Activated CD8-positive, alpha-beta T cell treated with anti-CD3 and anti-CD28 coated beads for 36 hours (primary cell): Measurements from ENCODE around the gene RAB13. TPM values are rescaled to one million over a fixed set of nuclear protein-coding genes. Genes with fewer than 3 reads are reported as not detected.

Source experiments
- ATAC-seq: fragments of 200-7000 bp; cut with Tn5 transposase; one replicate; pipeline ENCODE4 v1.10.0; 2021; ENCODE audit warnings: mild to moderate bottlenecking, moderate library complexity
- CTCF ChIA-PET: fragments of 350-600 bp; sonication (Branson Sonifier 250); formaldehyde crosslinking; loops from one replicate; lab custom pipeline; 2021; ENCODE audit warnings: antibody characterized with exemption; lab: Charles Lee
- POLR2A ChIA-PET: fragments of 350-600 bp; sonication (Branson Sonifier 250); formaldehyde crosslinking; loops from one replicate; lab custom pipeline; 2021; ENCODE audit warnings: antibody characterized with exemption; lab: Charles Lee
- DNase-seq: peaks from one replicate; pipeline ENCODE4 v3.0.0-alpha.2; 2020
- H3K27ac Mint-ChIP-seq: one replicate; pipeline ENCODE4 v1.8.0; 2021; ENCODE audit warnings: mild to moderate bottlenecking, mixed read lengths
- H3K27me3 Mint-ChIP-seq: one replicate; pipeline ENCODE4 v1.8.0; 2021; ENCODE audit warnings: mixed read lengths
- H3K36me3 Mint-ChIP-seq: one replicate; pipeline ENCODE4 v1.8.0; 2021; ENCODE audit warnings: low read depth, mixed read lengths
- H3K4me1 Mint-ChIP-seq: one replicate; pipeline ENCODE4 v1.8.0; 2021; ENCODE audit warnings: low read depth, mixed read lengths
- H3K4me3 Mint-ChIP-seq: one replicate; pipeline ENCODE4 v1.8.0; 2021; ENCODE audit warnings: mild to moderate bottlenecking, moderate library complexity, mixed read lengths
- H3K9me3 Mint-ChIP-seq: one replicate; pipeline ENCODE4 v1.8.0; 2021; ENCODE audit warnings: mixed read lengths
- CTCF ChIP-seq: fragments of 200-600 bp; IDR thresholded peaks from one replicate; pipeline ENCODE4 v1.8.0; 2022; ENCODE audit warnings: antibody characterized with exemption, mild to moderate bottlenecking
- intact Hi-C: fragments of 100-400 bp; cut with micrococcal nuclease; formaldehyde crosslinking; loops from one replicate; pipeline ENCODE4 v1.10.0; 2022
- total RNA-seq, 2 experiments: library from RNA; stranded (reverse); gene quantifications; one replicate each; pipeline ENCODE4 v1.2.3, GENCODE V29; 2021

RAB13 gene
- total RNA-seq, 2 experiments from 2014 or later = 41.7 to 45.6 TPM

- DNase-seq (no peak), ATAC-seq (no peak)
- ChIA-PET CTCF (interaction anchor here (6.7 kb wide), 1 partner anchor 15 kb away, joined by 37 read pairs; the partner anchor contains the start of gene DENND4B), POLR2A (interaction anchor here (0.6 to 1.2 kb wide), 2 partner anchors 16 to 163 kb away, joined by 3 to 4 read pairs; no protein-coding TSS in a partner anchor)
- Mint-ChIP-seq H3K4me3 (peak overlapping the region; percentile 78), H3K4me1 (peaks cover 45% of the 10 kb centered on the region), H3K27ac (peak overlapping the region; percentile 47), H3K36me3 (peaks cover 20% of the 10 kb centered on the region), H3K9me3 (no peaks in the 10 kb centered on the region), H3K27me3 (no peaks in the 10 kb centered on the region)
- no peak for TF ChIP-seq CTCF
- intact Hi-C loops = no loop called here
Measured at GRCh38 chr1:153961421-153961820, 24.7 kb downstream of the RAB13 start.

GRCh38 chr1:153960206-153960605 lies 25.9 kb downstream of the RAB13 start:
- DNase-seq (no peak), ATAC-seq (no peak)
- H3K4me1 Mint-ChIP-seq = peaks cover 45% of the 10 kb centered on the region
- intact Hi-C loops = no loop called here
- H3K9me3 Mint-ChIP-seq = no peaks in the 10 kb centered on the region
- H3K4me3 Mint-ChIP-seq = no peak overlapping the region
- H3K27me3 Mint-ChIP-seq = no peaks in the 10 kb centered on the region
- POLR2A ChIA-PET = interaction anchor here (5.6 kb wide), 1 partner anchor 17 kb away, joined by 34 read pairs; the partner anchor contains the start of gene JTB
- peak overlapping the region; percentile 54 for H3K27ac Mint-ChIP-seq
- peaks cover 16% of the 10 kb centered on the region for H3K36me3 Mint-ChIP-seq
- TF ChIP-seq CTCF = no peak
- CTCF ChIA-PET = no interaction called here

- CTCF ChIA-PET = interaction anchor here (1.5 kb wide), 1 partner anchor 13 kb away, joined by 11 read pairs; the partner anchor contains the start of gene DENND4B
- no peaks in the 10 kb centered on the region for H3K27me3 Mint-ChIP-seq
- no peak for ATAC-seq
- DNase-seq = no peak
- peaks cover 20% of the 10 kb centered on the region for H3K36me3 Mint-ChIP-seq
- H3K4me1 Mint-ChIP-seq = peaks cover 53% of the 10 kb centered on the region
- POLR2A ChIA-PET = interaction anchor here (0.9 to 7.3 kb wide), 6 partner anchors 8 to 130 kb away, joined by 3 to 62 read pairs (median 18); partner anchors contain the start of genes CREB3L4, DENND4B and JTB
- TF ChIP-seq CTCF = no peak
- intact Hi-C loops = no loop called here
- no peak overlapping the region for H3K4me3 Mint-ChIP-seq
- peak overlapping the region; percentile 98 for H3K27ac Mint-ChIP-seq
- no peaks in the 10 kb centered on the region for H3K9me3 Mint-ChIP-seq
Measured at GRCh38 chr1:153959454-153959853, 26.7 kb downstream of the RAB13 start.

- no peak for TF ChIP-seq CTCF
- no peaks in the 10 kb centered on the region for H3K9me3 Mint-ChIP-seq
- peaks cover 58% of the 10 kb centered on the region for H3K4me1 Mint-ChIP-seq
- H3K36me3 Mint-ChIP-seq = peaks cover 25% of the 10 kb centered on the region
- peak overlapping the region; percentile 98 for H3K27ac Mint-ChIP-seq
- ATAC-seq (no peak), DNase-seq (no peak)
- CTCF ChIA-PET = interaction anchor here (0.9 to 1.5 kb wide), 2 partner anchors 9 to 13 kb away, joined by 3 to 11 read pairs; partner anchors contain the start of genes CREB3L4 and DENND4B
- intact Hi-C loops = no loop called here
- POLR2A ChIA-PET = interaction anchor here (0.9 to 7.3 kb wide), 9 partner anchors 8 to 130 kb away, joined by 3 to 62 read pairs (median 4); partner anchors contain the start of genes CREB3L4, DENND4B and JTB
- H3K27me3 Mint-ChIP-seq = no peaks in the 10 kb centered on the region
- peak overlapping the region; percentile 97 for H3K4me3 Mint-ChIP-seq
Measured at GRCh38 chr1:153958961-153959260, 27.2 kb downstream of the RAB13 start.
